Stimulated activated naive CD8-positive, alpha-beta T cell treated with anti-CD3 and anti-CD28 coated beads, Interleukin-15, amount 100 ng/mL, for 72 hours (primary cell): ENCODE data around the gene ERCC6L2.

Source experiments
- ATAC-seq: fragments of 150-1000 bp; cut with Tn5 transposase; 2 replicates; pipeline ENCODE4 v1.10.0; 2021; ENCODE audit warnings: mild to moderate bottlenecking, moderate library complexity
- DNase-seq, 2 donors: peaks; one replicate each; pipeline ENCODE4 v3.0.0; 2021 to 2022
- H3K27ac Mint-ChIP-seq, 2 donors: one replicate each; pipeline ENCODE4 v1.8.0; 2022; ENCODE audit warnings: mild to moderate bottlenecking in 2 of 2, mixed read lengths in 2 of 2, moderate library complexity in 2 of 2
- H3K27me3 Mint-ChIP-seq: one replicate; pipeline ENCODE4 v1.8.0; 2022; ENCODE audit warnings: mixed read lengths
- H3K4me1 Mint-ChIP-seq: one replicate; pipeline ENCODE4 v1.8.0; 2022; ENCODE audit warnings: mild to moderate bottlenecking, mixed read lengths
- H3K4me3 Mint-ChIP-seq, 2 donors: one replicate each; pipeline ENCODE4 v1.8.0; 2022; ENCODE audit warnings: mild to moderate bottlenecking in 2 of 2, mixed read lengths in 2 of 2, moderate library complexity in 1 of 2
- H3K9me3 Mint-ChIP-seq, 2 donors: one replicate each; pipeline ENCODE4 v1.8.0; 2022; ENCODE audit warnings: mixed read lengths in 2 of 2

Gene ERCC6L2

GRCh38 chr9:95970317-95970716 lies 94.8 kb downstream of the ERCC6L2 start:
- Mint-ChIP-seq H3K27me3 (no peaks in the 10 kb centered on the region), H3K4me3 (no peak overlapping the region), H3K4me1 (peaks cover 16% of the 10 kb centered on the region), H3K27ac (no peak overlapping the region), H3K9me3 (peaks cover 0 to 8% of the 10 kb centered on the region in 2 donors)
- ATAC-seq: no peak
- no peak for DNase-seq

DNA sequence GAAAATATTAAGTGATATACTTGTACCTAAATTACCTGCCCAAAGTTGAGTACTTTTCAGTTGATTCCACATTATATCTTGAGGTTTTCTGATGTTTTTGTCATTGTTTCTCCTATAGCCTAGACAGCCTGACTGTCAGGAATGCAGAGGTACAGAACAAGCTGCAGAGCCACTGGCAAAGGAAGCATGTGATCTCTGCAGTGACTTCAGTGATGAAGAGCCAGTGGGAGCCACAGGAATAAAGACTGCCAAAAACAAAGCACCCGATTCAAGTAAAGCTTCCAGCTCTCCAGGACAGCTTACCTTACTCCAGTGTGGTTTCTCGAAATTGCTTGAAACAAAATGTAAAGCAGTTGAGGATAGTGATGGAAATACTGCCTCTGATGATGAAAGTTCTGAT lies 96.3 kb downstream of the ERCC6L2 start:
- no peak overlapping the region for H3K4me3 Mint-ChIP-seq
- DNase-seq: no peak
- H3K4me1 Mint-ChIP-seq: peaks cover 31% of the 10 kb centered on the region
- no peak for ATAC-seq
- H3K9me3 Mint-ChIP-seq: peaks cover 0 to 8% of the 10 kb centered on the region in 2 donors
- no peak overlapping the region for H3K27ac Mint-ChIP-seq
- no peaks in the 10 kb centered on the region for H3K27me3 Mint-ChIP-seq

GRCh38 chr9:95974389-95974788 lies 98.9 kb downstream of the ERCC6L2 start:
- Mint-ChIP-seq H3K27ac (no peak overlapping the region), H3K4me3 (no peak overlapping the region), H3K4me1 (peaks cover 34% of the 10 kb centered on the region), H3K9me3 (peaks cover 0 to 8% of the 10 kb centered on the region in 2 donors), H3K27me3 (no peaks in the 10 kb centered on the region)
- ATAC-seq: peak; percentile 35
- DNase-seq: no peak

GRCh38 chr9:95977371-95977770 lies 101.9 kb downstream of the ERCC6L2 start:
- peak overlapping the region in 1 of 2 donors; percentile 5 for H3K27ac Mint-ChIP-seq
- no peak overlapping the region for H3K4me3 Mint-ChIP-seq
- H3K4me1 Mint-ChIP-seq: peaks cover 56% of the 10 kb centered on the region
- no peaks in the 10 kb centered on the region for H3K27me3 Mint-ChIP-seq
- H3K9me3 Mint-ChIP-seq: peaks cover 0 to 8% of the 10 kb centered on the region in 2 donors
- ATAC-seq (no peak), DNase-seq (no peak)

GRCh38 chr9:95978106-95978505 lies 102.6 kb downstream of the ERCC6L2 start:
- H3K27me3 Mint-ChIP-seq: no peaks in the 10 kb centered on the region
- no peak overlapping the region for H3K27ac Mint-ChIP-seq
- peaks cover 57% of the 10 kb centered on the region for H3K4me1 Mint-ChIP-seq
- H3K9me3 Mint-ChIP-seq: peaks cover 0 to 1% of the 10 kb centered on the region in 2 donors
- ATAC-seq (no peak), DNase-seq (no peak)
- no peak overlapping the region for H3K4me3 Mint-ChIP-seq

- DNase-seq (no peak), ATAC-seq (no peak)
- Mint-ChIP-seq H3K27me3 (no peaks in the 10 kb centered on the region), H3K4me1 (peaks cover 50% of the 10 kb centered on the region), H3K4me3 (no peak overlapping the region), H3K9me3 (no peaks in the 10 kb centered on the region), H3K27ac (no peak overlapping the region)
These were observed 104.0 kb downstream of the ERCC6L2 start for GRCh38 chr9:95979446-95979845.

GRCh38 chr9:95980262-95981125 lies 105.0 kb downstream of the ERCC6L2 start:
- ATAC-seq: peak; percentile 74
- DNase-seq: peak in 1 of 2 donors; percentile 26
- Mint-ChIP-seq H3K27me3 (no peaks in the 10 kb centered on the region), H3K27ac (peak overlapping the region in 1 of 2 donors; percentile 75), H3K4me1 (peaks cover 39% of the 10 kb centered on the region), H3K9me3 (no peaks in the 10 kb centered on the region), H3K4me3 (peak overlapping the region; percentile 45 to 53)

GRCh38 chr9:95981761-95982390 lies 106.4 kb downstream of the ERCC6L2 start:
- no peak for DNase-seq
- peaks cover 25% of the 10 kb centered on the region for H3K4me1 Mint-ChIP-seq
- peak; percentile 93 for ATAC-seq
- no peaks in the 10 kb centered on the region for H3K27me3 Mint-ChIP-seq
- H3K27ac Mint-ChIP-seq: peak overlapping the region in 1 of 2 donors; percentile 42
- H3K9me3 Mint-ChIP-seq: peaks cover 2 to 3% of the 10 kb centered on the region in 2 donors
- H3K4me3 Mint-ChIP-seq: peak overlapping the region in 1 of 2 donors; percentile 29

DNA sequence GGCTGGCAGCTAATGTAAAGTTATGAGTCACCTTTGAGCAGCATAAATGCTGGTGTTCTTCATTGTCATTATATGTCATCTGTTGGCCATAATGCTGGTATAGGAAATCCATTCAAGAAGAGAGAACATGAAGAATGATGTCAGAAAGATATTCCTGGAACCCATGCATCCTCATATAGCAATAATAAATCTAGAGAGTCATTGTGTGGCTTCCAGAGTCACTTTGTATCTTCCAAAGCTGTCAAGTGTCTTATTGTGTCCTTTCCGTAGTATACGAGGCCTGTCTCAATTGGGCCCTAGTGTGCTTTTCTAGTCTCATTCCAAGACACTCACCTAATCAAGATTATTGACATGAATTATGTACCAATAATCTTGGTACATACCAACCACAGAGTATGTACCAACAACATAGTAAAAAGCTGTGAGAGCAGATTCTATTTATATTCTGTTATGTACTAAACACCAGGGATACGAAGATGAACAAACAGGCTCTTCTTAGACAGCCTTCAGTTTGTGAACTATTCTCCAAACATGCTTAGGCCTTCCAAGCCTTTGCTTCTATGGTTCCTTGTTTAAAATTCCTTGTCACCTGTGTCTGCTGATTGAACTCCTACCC lies 110.1 kb downstream of the ERCC6L2 start:
- H3K4me3 Mint-ChIP-seq: no peak overlapping the region
- no peak for ATAC-seq
- no peak overlapping the region for H3K27ac Mint-ChIP-seq
- peaks cover 11% of the 10 kb centered on the region in 2 donors for H3K9me3 Mint-ChIP-seq
- peaks cover 27% of the 10 kb centered on the region for H3K4me1 Mint-ChIP-seq
- DNase-seq: no peak
- H3K27me3 Mint-ChIP-seq: no peaks in the 10 kb centered on the region

GRCh38 chr9:95989297-95989696 lies 113.8 kb downstream of the ERCC6L2 start:
- Mint-ChIP-seq H3K27ac (no peak overlapping the region), H3K27me3 (no peaks in the 10 kb centered on the region), H3K4me3 (no peak overlapping the region), H3K4me1 (peaks cover 33% of the 10 kb centered on the region), H3K9me3 (peaks cover 11% of the 10 kb centered on the region in 2 donors)
- DNase-seq (no peak), ATAC-seq (no peak)

DNA sequence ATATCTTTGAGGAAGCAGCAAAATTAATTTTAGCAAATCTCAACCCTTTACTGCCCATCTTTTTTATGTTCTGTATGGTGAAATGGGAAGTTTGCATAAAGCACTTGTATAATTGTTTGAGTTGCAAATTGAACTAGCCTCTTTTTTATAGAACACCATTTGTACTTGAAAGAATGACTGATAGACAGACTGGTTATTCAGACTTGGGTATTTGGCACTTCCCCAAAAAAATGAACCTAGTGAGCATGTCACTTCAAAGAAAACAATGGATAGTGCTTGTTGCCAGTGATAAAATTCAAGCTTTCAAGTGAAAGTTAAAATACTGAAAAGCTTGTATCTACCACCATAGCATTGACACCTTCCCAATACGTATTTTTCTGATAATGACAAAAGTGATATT lies 115.8 kb downstream of the ERCC6L2 start:
- Mint-ChIP-seq H3K27me3 (no peaks in the 10 kb centered on the region), H3K4me3 (no peak overlapping the region), H3K9me3 (peaks cover 11% of the 10 kb centered on the region in 2 donors), H3K27ac (no peak overlapping the region), H3K4me1 (peaks cover 43% of the 10 kb centered on the region)
- ATAC-seq: no peak
- DNase-seq: no peak

DNA sequence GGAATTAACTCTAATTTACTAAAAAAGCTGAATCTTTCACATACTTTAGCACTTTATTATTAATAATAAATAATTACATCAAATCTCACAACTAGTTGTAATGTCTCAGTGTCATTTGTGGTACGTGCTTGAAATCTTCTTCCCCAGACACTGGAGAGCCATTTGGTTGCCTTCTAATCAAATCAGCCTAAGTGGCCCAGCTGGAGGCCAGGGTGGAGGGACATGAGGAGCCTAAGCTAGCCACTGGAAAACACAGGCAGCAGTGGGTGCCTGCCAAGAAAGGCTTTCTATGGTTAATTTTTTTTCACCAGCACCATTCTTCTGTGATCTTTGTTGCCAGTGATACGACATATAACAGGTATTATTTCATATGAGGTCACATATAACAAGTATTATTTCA lies 117.0 kb downstream of the ERCC6L2 start:
- no peaks in the 10 kb centered on the region for H3K27me3 Mint-ChIP-seq
- peaks cover 44% of the 10 kb centered on the region for H3K4me1 Mint-ChIP-seq
- no peak for ATAC-seq
- H3K4me3 Mint-ChIP-seq: no peak overlapping the region
- DNase-seq: no peak
- H3K9me3 Mint-ChIP-seq: peaks cover 1 to 3% of the 10 kb centered on the region in 2 donors
- peak overlapping the region in 1 of 2 donors; percentile 77 for H3K27ac Mint-ChIP-seq

GRCh38 chr9:95993337-95993736 lies 117.8 kb downstream of the ERCC6L2 start:
- no peaks in the 10 kb centered on the region for H3K27me3 Mint-ChIP-seq
- ATAC-seq: peak; percentile 64

DNA sequence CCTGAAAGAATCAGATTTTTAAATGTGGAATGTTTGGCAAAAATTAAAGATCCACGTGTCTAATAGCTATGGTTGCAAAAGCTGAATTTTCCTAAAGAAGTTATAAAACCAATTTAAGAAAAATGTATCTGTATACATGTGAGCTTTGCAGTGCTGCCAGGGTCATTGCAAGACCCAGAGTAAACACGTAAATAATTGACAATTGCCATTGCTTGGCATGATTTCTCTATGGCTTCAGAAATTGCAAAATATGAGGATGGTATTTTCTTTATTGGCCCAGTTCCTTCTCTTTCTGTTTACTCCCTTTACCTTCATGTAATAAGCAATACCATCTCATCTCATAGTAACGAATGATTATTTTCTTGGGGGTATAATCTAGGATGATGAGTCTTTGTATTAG lies 123.9 kb downstream of the ERCC6L2 start:
- no peak for DNase-seq
- peaks cover 0 to 4% of the 10 kb centered on the region in 2 donors for H3K9me3 Mint-ChIP-seq
- H3K27ac Mint-ChIP-seq: no peak overlapping the region
- H3K27me3 Mint-ChIP-seq: no peaks in the 10 kb centered on the region
- H3K4me1 Mint-ChIP-seq: peaks cover 10% of the 10 kb centered on the region
- ATAC-seq: no peak
- no peak overlapping the region for H3K4me3 Mint-ChIP-seq

More at GRCh38 chr9:95993337-95993736, 117.8 kb downstream of the ERCC6L2 start:
- Mint-ChIP-seq H3K4me1 (peaks cover 44% of the 10 kb centered on the region), H3K27ac (peak overlapping the region; percentile 16 to 27), H3K4me3 (no peak overlapping the region), H3K9me3 (no peaks in the 10 kb centered on the region)
- no peak for DNase-seq

- Mint-ChIP-seq H3K27me3 (no peaks in the 10 kb centered on the region), H3K27ac (no peak overlapping the region), H3K4me1 (peaks cover 11% of the 10 kb centered on the region), H3K9me3 (peaks cover 0 to 4% of the 10 kb centered on the region in 2 donors), H3K4me3 (no peak overlapping the region)
- ATAC-seq: no peak
- no peak for DNase-seq
These were observed 128.9 kb downstream of the ERCC6L2 start for GRCh38 chr9:96004379-96004778.
